Peyer's patch (tissue), 4 donors: ENCODE results near the gene CLEC9A.

Experiments
- POLR2A ChIP-seq, 2 donors: fragments of 450-650 bp; IDR thresholded peaks; one replicate each; pipeline ENCODE4 v1.5.1; 2017; ENCODE audit warnings: antibody characterized with exemption in 2 of 2, mild to moderate bottlenecking in 2 of 2, moderate library complexity in 2 of 2
- TF ChIP-seq, protein P1 (sequence below), 6 experiments: fragments of 450-650 bp in 4 of 6; fragments of 200-600 bp in 2 of 6; sonication (generic) in 1 of 6; IDR thresholded peaks; one replicate each; pipeline ENCODE4 v1.5.1; 2017 to 2019; ENCODE audit warnings: antibody characterized with exemption in 6 of 6, mild to moderate bottlenecking in 3 of 6, moderate library complexity in 1 of 6

- TF ChIP-seq, protein P1, sequence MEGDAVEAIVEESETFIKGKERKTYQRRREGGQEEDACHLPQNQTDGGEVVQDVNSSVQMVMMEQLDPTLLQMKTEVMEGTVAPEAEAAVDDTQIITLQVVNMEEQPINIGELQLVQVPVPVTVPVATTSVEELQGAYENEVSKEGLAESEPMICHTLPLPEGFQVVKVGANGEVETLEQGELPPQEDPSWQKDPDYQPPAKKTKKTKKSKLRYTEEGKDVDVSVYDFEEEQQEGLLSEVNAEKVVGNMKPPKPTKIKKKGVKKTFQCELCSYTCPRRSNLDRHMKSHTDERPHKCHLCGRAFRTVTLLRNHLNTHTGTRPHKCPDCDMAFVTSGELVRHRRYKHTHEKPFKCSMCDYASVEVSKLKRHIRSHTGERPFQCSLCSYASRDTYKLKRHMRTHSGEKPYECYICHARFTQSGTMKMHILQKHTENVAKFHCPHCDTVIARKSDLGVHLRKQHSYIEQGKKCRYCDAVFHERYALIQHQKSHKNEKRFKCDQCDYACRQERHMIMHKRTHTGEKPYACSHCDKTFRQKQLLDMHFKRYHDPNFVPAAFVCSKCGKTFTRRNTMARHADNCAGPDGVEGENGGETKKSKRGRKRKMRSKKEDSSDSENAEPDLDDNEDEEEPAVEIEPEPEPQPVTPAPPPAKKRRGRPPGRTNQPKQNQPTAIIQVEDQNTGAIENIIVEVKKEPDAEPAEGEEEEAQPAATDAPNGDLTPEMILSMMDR (IDR thresholded peaks at IDR 0.05): no peak
- TF ChIP-seq POLR2A (IDR thresholded peaks at IDR 0.05): no peak
Measured at GRCh38 chr12:10021342-10021741, 9.1 kb upstream of the CLEC9A start.
